Measurements from ENCODE around the gene PDE6A. TPM values are rescaled to one million over a fixed set of nuclear protein-coding genes. Genes with fewer than 3 reads are reported as not detected.
"Not testable (repeated sequence)": the region's sequence is repeated elsewhere in the genome, so short reads cannot be mapped to it uniquely, and the experiment has no call there.

Gene PDE6A
- total RNA-seq, 1 donor from 2014 or later = 0.07 TPM

GRCh38 chr5:149951138-149951749 lies 6.7 kb upstream of the PDE6A start:
- Mint-ChIP-seq H3K27me3 (no peaks in the 10 kb centered on the region), H3K36me3 (ENCODE audit: insufficient read depth) (no peaks in the 10 kb centered on the region), H3K27ac (no peak overlapping the region), H3K9me3 (ENCODE audit: low read depth) (no peaks in the 10 kb centered on the region), H3K4me1 (ENCODE audit: low read depth) (peaks cover 3% of the 10 kb centered on the region), H3K4me3 (ENCODE audit: low read depth) (no peak overlapping the region)
- TF ChIP-seq CTCF (IDR thresholded peaks at IDR 0.05; ENCODE audit: unreplicated experiment) = peak; percentile 16
- no peak for DNase-seq (ENCODE audit: low spot score, unreplicated experiment)

- Mint-ChIP-seq H3K4me3 (ENCODE audit: low read depth) (no peak overlapping the region), H3K27me3 (no peaks in the 10 kb centered on the region), H3K36me3 (ENCODE audit: insufficient read depth) (no peaks in the 10 kb centered on the region), H3K4me1 (ENCODE audit: low read depth) (peaks cover 3% of the 10 kb centered on the region), H3K9me3 (ENCODE audit: low read depth) (no peaks in the 10 kb centered on the region), H3K27ac (no peak overlapping the region)
- TF ChIP-seq CTCF (IDR thresholded peaks at IDR 0.05; ENCODE audit: unreplicated experiment) = no peak
- DNase-seq (ENCODE audit: low spot score, unreplicated experiment) = no peak
These were observed 4.4 kb upstream of the PDE6A start for GRCh38 chr5:149948993-149949392.

- peaks cover 24% of the 10 kb centered on the region for H3K4me1 Mint-ChIP-seq (ENCODE audit: low read depth)
- H3K27ac Mint-ChIP-seq = no peak overlapping the region
- no peaks in the 10 kb centered on the region for H3K27me3 Mint-ChIP-seq
- H3K9me3 Mint-ChIP-seq (ENCODE audit: low read depth) = no peaks in the 10 kb centered on the region
- no peak for DNase-seq (ENCODE audit: low spot score, unreplicated experiment)
- no peak overlapping the region for H3K4me3 Mint-ChIP-seq (ENCODE audit: low read depth)
- TF ChIP-seq CTCF (IDR thresholded peaks at IDR 0.05; ENCODE audit: unreplicated experiment) = no peak
- no peaks in the 10 kb centered on the region for H3K36me3 Mint-ChIP-seq (ENCODE audit: insufficient read depth)
These were observed 1.5 kb upstream of the PDE6A start for GRCh38 chr5:149946118-149946517.

- not testable (repeated sequence) for H3K4me3 Mint-ChIP-seq (ENCODE audit: low read depth); H3K36me3 Mint-ChIP-seq (ENCODE audit: insufficient read depth); H3K27me3 Mint-ChIP-seq; DNase-seq (ENCODE audit: low spot score, unreplicated experiment); H3K9me3 Mint-ChIP-seq (ENCODE audit: low read depth)
- peaks cover 33% of the 10 kb centered on the region for H3K4me1 Mint-ChIP-seq (ENCODE audit: low read depth)
- H3K27ac Mint-ChIP-seq = peak overlapping the region; percentile 80
These were observed 1.2 kb downstream of the PDE6A start for GRCh38 chr5:149943177-149943949.

- H3K36me3 Mint-ChIP-seq (ENCODE audit: insufficient read depth); DNase-seq (ENCODE audit: low spot score, unreplicated experiment); H3K9me3 Mint-ChIP-seq (ENCODE audit: low read depth); H3K4me3 Mint-ChIP-seq (ENCODE audit: low read depth); H3K27me3 Mint-ChIP-seq: not testable (repeated sequence)
- peaks cover 39% of the 10 kb centered on the region for H3K4me1 Mint-ChIP-seq (ENCODE audit: low read depth)
- H3K27ac Mint-ChIP-seq = peak overlapping the region; percentile 77
These were observed 1.8 kb downstream of the PDE6A start for GRCh38 chr5:149942741-149943169.

GRCh38 chr5:149942199-149942598 lies 2.4 kb downstream of the PDE6A start:
- peak overlapping the region; percentile 77 for H3K27ac Mint-ChIP-seq
- no peaks in the 10 kb centered on the region for H3K27me3 Mint-ChIP-seq
- H3K36me3 Mint-ChIP-seq (ENCODE audit: insufficient read depth) = no peaks in the 10 kb centered on the region
- no peak for TF ChIP-seq CTCF (IDR thresholded peaks at IDR 0.05; ENCODE audit: unreplicated experiment)
- no peak overlapping the region for H3K4me3 Mint-ChIP-seq (ENCODE audit: low read depth)
- no peak for DNase-seq (ENCODE audit: low spot score, unreplicated experiment)
- peaks cover 39% of the 10 kb centered on the region for H3K4me1 Mint-ChIP-seq (ENCODE audit: low read depth)
- H3K9me3 Mint-ChIP-seq (ENCODE audit: low read depth) = no peaks in the 10 kb centered on the region
